T47D (cell line): ENCODE results near the gene CLCNKA.
"Not testable (repeated sequence)": the region's sequence is repeated elsewhere in the genome, so short reads cannot be mapped to it uniquely, and the experiment has no call there.

Experiments
- DNase-seq, 2 experiments: peaks; one replicate each; pipeline versions ENCODE4 v3.0.0 to v3.0.0-alpha.2; 2011 to 2012; ENCODE audit warnings: low read depth in 1 of 2, low spot score in 1 of 2
- JUND ChIP-seq: IDR thresholded peaks from 2 replicates; pipeline ENCODE4 v1.6.1; 2012; ENCODE audit warnings: low read depth
- in situ Hi-C: cut with HindIII; loops from 2 replicates; pipeline ENCODE4 v1.10.0; 2016; ENCODE audit warnings: low sequenced_read_pairs, low pct_unique_long_range_greater_than_20kb

CLCNKA gene

GRCh38 chr1:16043521-16043920, 21.7 kb downstream of the CLCNKA start, which contains the start of gene CLCNKB:
CLCNKB (plus strand) TSS chr1:16043782; CDS start chr1:16044493, 711 bp downstream.
- in situ Hi-C loops = no loop called here
- TF ChIP-seq JUND = no peak
- DNase-seq = no peak

GRCh38 chr1:16043950-16044349, 22.1 kb downstream of the CLCNKA start:
- in situ Hi-C loops = no loop called here
- no peak for TF ChIP-seq JUND
- no peak for DNase-seq

GRCh38 chr1:16046842-16047241, 25.0 kb downstream of the CLCNKA start:
- no peak for DNase-seq
- in situ Hi-C loops = no loop called here
- TF ChIP-seq JUND = no peak

- in situ Hi-C loops = no loop called here
- no peak for TF ChIP-seq JUND
- no peak for DNase-seq
Measured at GRCh38 chr1:16047791-16048475, 26.1 kb downstream of the CLCNKA start.

GRCh38 chr1:16048573-16049189, 26.8 kb downstream of the CLCNKA start:
- DNase-seq = peak in 1 of 2 experiments; percentile 44
- TF ChIP-seq JUND = no peak
- in situ Hi-C loops = no loop called here

GRCh38 chr1:16050328-16050727, 28.5 kb downstream of the CLCNKA start:
- in situ Hi-C loops = no loop called here
- no peak for TF ChIP-seq JUND
- no peak for DNase-seq

GRCh38 chr1:16051039-16051438, 29.2 kb downstream of the CLCNKA start:
- DNase-seq = no peak
- TF ChIP-seq JUND = no peak
- in situ Hi-C loops = no loop called here

GRCh38 chr1:16051949-16052348, 30.1 kb downstream of the CLCNKA start:
- in situ Hi-C loops, DNase-seq: not testable (repeated sequence)

- DNase-seq = no peak
- no peak for TF ChIP-seq JUND
- in situ Hi-C loops = no loop called here
Measured at GRCh38 chr1:16053781-16054502, 32.1 kb downstream of the CLCNKA start.

GRCh38 chr1:16054598-16055540, 33.0 kb downstream of the CLCNKA start:
- TF ChIP-seq JUND = no peak
- DNase-seq = no peak
- in situ Hi-C loops = no loop called here

GRCh38 chr1:16055613-16056520, 34.0 kb downstream of the CLCNKA start:
- peak; percentile 82 to 88 for DNase-seq
- no peak for TF ChIP-seq JUND
- in situ Hi-C loops = no loop called here

GRCh38 chr1:16056521-16056912, 34.7 kb downstream of the CLCNKA start:
- DNase-seq, in situ Hi-C loops: not testable (repeated sequence)

- in situ Hi-C loops, DNase-seq: not testable (repeated sequence)
Measured at GRCh38 chr1:16057314-16057915, 35.6 kb downstream of the CLCNKA start.

GRCh38 chr1:16058394-16059120, 36.7 kb downstream of the CLCNKA start:
- in situ Hi-C loops, DNase-seq: not testable (repeated sequence)
